Measurements from ENCODE around the gene EGFR. TPM values are rescaled to one million over a fixed set of nuclear protein-coding genes. Genes with fewer than 3 reads are reported as not detected.

Gene EGFR
- polyA plus RNA-seq, 1 experiment, result 62.6 TPM

- CTCF ChIA-PET, result interaction anchor here (0.8 to 3.4 kb wide), 2 partner anchors 175 to 307 kb away, joined by 4 to 16 read pairs; no protein-coding TSS in a partner anchor
- no peak for DNase-seq (ENCODE audit: low read depth, low spot score)
- no peak for TF ChIP-seq CTCF (IDR thresholded peaks at IDR 0.05; ENCODE audit: low read depth, low read length)
- POLR2A ChIA-PET, result no interaction called here
- no peak overlapping the region for H3K27ac ChIP-seq (ENCODE audit: low read depth, low read length)
- peaks cover 9% of the 10 kb centered on the region; the same call in 1 of the 2 replicates for H3K9me3 ChIP-seq (ENCODE audit: control insufficient read depth, insufficient read depth, low read length)
- no peak overlapping the region for H3K4me3 ChIP-seq (ENCODE audit: low read depth, low read length)
- H3K27me3 ChIP-seq (ENCODE audit: control insufficient read depth, insufficient read depth, low read length), result no peaks in the 10 kb centered on the region
Measured at GRCh38 chr7:55080000-55080623, 61.3 kb downstream of the EGFR start.

DNA sequence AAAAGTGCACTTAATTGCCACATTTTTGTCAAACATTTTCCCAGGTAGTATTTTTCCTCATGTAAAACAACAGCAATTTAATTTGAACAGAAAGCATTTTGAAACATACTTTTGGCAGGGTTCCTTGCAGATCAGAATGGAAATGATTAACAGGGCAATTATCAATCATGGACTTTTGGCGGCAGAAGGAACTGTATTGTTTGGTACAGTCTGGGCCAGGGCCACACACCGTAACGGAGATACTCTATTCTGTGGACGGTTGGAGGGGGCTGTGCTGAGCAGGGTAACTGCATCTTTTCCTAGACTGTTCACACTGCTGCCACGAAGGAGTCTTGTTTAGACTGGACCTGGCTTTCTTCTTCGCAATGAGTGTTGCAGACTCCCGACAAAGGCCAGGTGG, 62.3 kb downstream of the EGFR start:
- no peak overlapping the region for H3K4me3 ChIP-seq (ENCODE audit: low read depth, low read length)
- no peak for TF ChIP-seq CTCF (IDR thresholded peaks at IDR 0.05; ENCODE audit: low read depth, low read length)
- H3K9me3 ChIP-seq (ENCODE audit: control insufficient read depth, insufficient read depth, low read length), result peaks cover 9% of the 10 kb centered on the region; the same call in 1 of the 2 replicates
- no peaks in the 10 kb centered on the region for H3K27me3 ChIP-seq (ENCODE audit: control insufficient read depth, insufficient read depth, low read length)
- no peak for DNase-seq (ENCODE audit: low read depth, low spot score)
- no peak overlapping the region for H3K27ac ChIP-seq (ENCODE audit: low read depth, low read length)
- ChIA-PET CTCF (interaction anchor here (1.2 to 3.4 kb wide), 2 partner anchors 16 to 174 kb away, joined by 3 to 16 read pairs; no protein-coding TSS in a partner anchor), POLR2A (interaction anchor here (1.2 kb wide), 1 partner anchor 19 kb away, joined by 9 read pairs; no protein-coding TSS in a partner anchor)

DNA sequence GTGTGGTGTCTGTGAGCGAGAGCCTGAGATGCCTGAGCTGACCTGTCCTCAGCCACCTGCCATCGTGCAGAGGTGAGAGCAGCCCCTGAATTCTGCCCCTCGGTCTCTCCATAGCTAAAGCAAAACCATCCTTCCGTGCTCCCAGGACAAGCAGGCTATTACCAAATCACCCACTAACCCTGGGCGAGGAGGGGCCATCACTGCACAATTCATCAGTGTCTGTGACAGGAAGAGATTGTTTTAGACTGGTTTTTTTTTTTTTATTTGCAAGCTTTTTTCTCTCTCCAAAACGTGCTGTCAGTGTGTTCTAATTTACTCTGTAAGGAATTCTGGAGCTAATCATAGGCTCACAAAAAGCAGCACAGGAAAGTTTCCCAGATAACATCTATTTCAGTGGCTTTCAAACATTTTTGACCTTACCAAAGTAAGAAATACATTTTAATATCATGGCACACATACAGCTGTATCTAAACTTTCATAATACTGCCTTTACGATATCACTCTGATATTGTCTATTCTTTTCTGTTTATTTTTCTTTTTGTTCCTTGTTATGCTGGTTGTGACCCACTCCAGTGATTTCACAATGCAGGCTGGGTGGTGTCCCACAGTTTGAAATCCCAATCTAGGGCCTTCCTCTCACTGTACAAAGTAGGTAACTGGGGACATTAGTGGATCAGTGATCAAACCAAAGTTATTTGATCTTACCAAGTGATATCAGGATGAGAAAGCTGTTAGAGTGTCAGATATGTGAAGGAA, 62.8 kb downstream of the EGFR start:
- POLR2A ChIA-PET, result interaction anchor here (0.6 to 1.2 kb wide), 5 partner anchors 19 to 320 kb away, joined by 3 to 9 read pairs (median 4); no protein-coding TSS in a partner anchor
- Histone ChIP-seq H3K27ac (ENCODE audit: low read depth, low read length) (no peak overlapping the region), H3K4me3 (ENCODE audit: low read depth, low read length) (no peak overlapping the region), H3K27me3 (ENCODE audit: control insufficient read depth, insufficient read depth, low read length) (no peaks in the 10 kb centered on the region), H3K9me3 (ENCODE audit: control insufficient read depth, insufficient read depth, low read length) (peaks cover 9% of the 10 kb centered on the region; the same call in 1 of the 2 replicates)
- CTCF ChIA-PET, result interaction anchor here (0.6 to 3.4 kb wide), 3 partner anchors 16 to 240 kb away, joined by 3 to 16 read pairs (median 3); no protein-coding TSS in a partner anchor
- TF ChIP-seq CTCF (IDR thresholded peaks at IDR 0.05; ENCODE audit: low read depth, low read length), result no peak
- no peak for DNase-seq (ENCODE audit: low read depth, low spot score)

- Histone ChIP-seq H3K9me3 (ENCODE audit: control insufficient read depth, insufficient read depth, low read length) (peaks cover 9% of the 10 kb centered on the region; the same call in 1 of the 2 replicates), H3K27ac (ENCODE audit: low read depth, low read length) (no peak overlapping the region), H3K4me3 (ENCODE audit: low read depth, low read length) (no peak overlapping the region), H3K27me3 (ENCODE audit: control insufficient read depth, insufficient read depth, low read length) (no peaks in the 10 kb centered on the region)
- no peak for TF ChIP-seq CTCF (IDR thresholded peaks at IDR 0.05; ENCODE audit: low read depth, low read length)
- no peak for DNase-seq (ENCODE audit: low read depth, low spot score)
- CTCF ChIA-PET, result interaction anchor here (0.6 to 3.4 kb wide), 3 partner anchors 17 to 240 kb away, joined by 3 to 16 read pairs (median 3); no protein-coding TSS in a partner anchor
- POLR2A ChIA-PET, result interaction anchor here (0.6 to 1.2 kb wide), 5 partner anchors 18 to 320 kb away, joined by 3 to 9 read pairs (median 4); no protein-coding TSS in a partner anchor
Measured at GRCh38 chr7:55082228-55082603, 63.4 kb downstream of the EGFR start.
